Colonic mucosa (tissue), 4 donors: ENCODE data around the gene ST3GAL2. TPM values are rescaled to one million over a fixed set of nuclear protein-coding genes. Genes with fewer than 3 reads are reported as not detected.
A peak's percentile ranks its signal among the peaks of the same experiment; 100 is the strongest.

Source experiments
- DNase-seq: peaks from one replicate; pipeline ENCODE4 v3.0.0-alpha.2; 2020
- H3K27ac ChIP-seq: fragments of 200-600 bp; one replicate; pipeline ENCODE4 v1.8.0; 2021
- H3K27me3 ChIP-seq: fragments of 200-600 bp; one replicate; pipeline ENCODE4 v1.8.0; 2021
- H3K36me3 ChIP-seq: fragments of 200-600 bp; one replicate; pipeline ENCODE4 v1.8.0; 2021
- H3K4me1 ChIP-seq: fragments of 200-600 bp; one replicate; pipeline ENCODE4 v1.8.0; 2021; ENCODE audit warnings: mild to moderate bottlenecking
- H3K4me3 ChIP-seq: fragments of 200-600 bp; one replicate; pipeline ENCODE4 v1.8.0; 2021
- H3K9ac ChIP-seq, 2 donors: one replicate each; pipeline ENCODE4 v1.7.0; 2013; ENCODE audit warnings: control low read depth in 2 of 2, low read depth in 2 of 2, low read length in 2 of 2
- H3K9me3 ChIP-seq: fragments of 200-600 bp; one replicate; pipeline ENCODE4 v1.8.0; 2021
- CTCF ChIP-seq: fragments of 200-600 bp; IDR thresholded peaks from one replicate; pipeline ENCODE4 v1.8.0; 2022; ENCODE audit warnings: antibody characterized with exemption, mild to moderate bottlenecking
- intact Hi-C: fragments of 100-400 bp; cut with DNase I; formaldehyde crosslinking; loops from one replicate; pipeline ENCODE4 v1.14.1; 2022
- total RNA-seq, 2 donors: library from RNA; stranded (reverse); fragmentation: NEBNext Ultra II Directional in 1 of 2; extraction: Animal tissue kit (Norgen Biotek cat#: 25700) in 1 of 2; gene quantifications; one replicate each; pipeline ENCODE4 v1.2.1, GENCODE V29; 2021
- donor health status: healthy.
- donor health status: DM: no; HTN: no; CAD: no.
- donor health status: DM: no; HTN: no; CAD: no.

The ST3GAL2 gene
- total RNA-seq, 2 donors from 2014 or later, result 6.9 to 8.1 TPM

- no peak overlapping the region for H3K9ac ChIP-seq
- no peaks in the 10 kb centered on the region for H3K9me3 ChIP-seq
- DNase-seq, result no peak
- H3K27ac ChIP-seq, result no peak overlapping the region
- TF ChIP-seq CTCF, result no peak
- H3K36me3 ChIP-seq, result no peaks in the 10 kb centered on the region
- no peaks in the 10 kb centered on the region for H3K27me3 ChIP-seq
- peaks cover 3% of the 10 kb centered on the region for H3K4me1 ChIP-seq
- H3K4me3 ChIP-seq, result no peak overlapping the region
- intact Hi-C loops, result loop anchor here (5.0 kb wide), 1 partner anchor 68 kb away; no protein-coding TSS in a partner anchor
Observed at GRCh38 chr16:70399381-70399780, 39.5 kb downstream of the ST3GAL2 start.

GRCh38 chr16:70398177-70398743 is 40.6 kb downstream of the ST3GAL2 start:
- intact Hi-C loops, result loop anchor here (5.0 kb wide), 1 partner anchor 69 kb away; no protein-coding TSS in a partner anchor
- Histone ChIP-seq H3K4me3 (no peak overlapping the region), H3K27me3 (no peaks in the 10 kb centered on the region), H3K36me3 (no peaks in the 10 kb centered on the region), H3K9ac (no peak overlapping the region), H3K9me3 (no peaks in the 10 kb centered on the region), H3K4me1 (peaks cover 3% of the 10 kb centered on the region), H3K27ac (no peak overlapping the region)
- DNase-seq, result no peak
- no peak for TF ChIP-seq CTCF

GRCh38 chr16:70396246-70396904 is 42.5 kb downstream of the ST3GAL2 start:
- H3K9me3 ChIP-seq, result no peaks in the 10 kb centered on the region
- DNase-seq, result peak; percentile 34
- no peak overlapping the region for H3K27ac ChIP-seq
- peaks cover 3% of the 10 kb centered on the region for H3K4me1 ChIP-seq
- intact Hi-C loops, result loop anchor here (5.0 kb wide), 1 partner anchor 71 kb away; no protein-coding TSS in a partner anchor
- H3K36me3 ChIP-seq, result no peaks in the 10 kb centered on the region
- no peak overlapping the region for H3K4me3 ChIP-seq
- TF ChIP-seq CTCF, result no peak
- H3K27me3 ChIP-seq, result no peaks in the 10 kb centered on the region
- no peak overlapping the region for H3K9ac ChIP-seq

GRCh38 chr16:70395345-70395901 is 43.5 kb downstream of the ST3GAL2 start:
- intact Hi-C loops, result loop anchor here (5.0 kb wide), 1 partner anchor 72 kb away; no protein-coding TSS in a partner anchor
- peak; percentile 90 for DNase-seq
- peak overlapping the region in 1 of 2 donors; percentile 51 for H3K9ac ChIP-seq
- H3K4me1 ChIP-seq, result peaks cover 3% of the 10 kb centered on the region
- H3K4me3 ChIP-seq, result no peak overlapping the region
- peak; percentile 76 for TF ChIP-seq CTCF
- H3K27ac ChIP-seq, result no peak overlapping the region
- no peaks in the 10 kb centered on the region for H3K9me3 ChIP-seq
- no peaks in the 10 kb centered on the region for H3K36me3 ChIP-seq
- no peaks in the 10 kb centered on the region for H3K27me3 ChIP-seq

GRCh38 chr16:70394853-70395252 is 44.0 kb downstream of the ST3GAL2 start:
- intact Hi-C loops, result loop anchor here (5.0 kb wide), 1 partner anchor 72 kb away; no protein-coding TSS in a partner anchor

More at GRCh38 chr16:70394853-70395252, 44.0 kb downstream of the ST3GAL2 start:
- no peaks in the 10 kb centered on the region for H3K9me3 ChIP-seq
- peak overlapping the region in 1 of 2 donors; percentile 51 for H3K9ac ChIP-seq
- no peak overlapping the region for H3K4me3 ChIP-seq
- H3K27ac ChIP-seq, result no peak overlapping the region
- no peak for TF ChIP-seq CTCF
- H3K27me3 ChIP-seq, result no peaks in the 10 kb centered on the region
- no peak for DNase-seq
- H3K36me3 ChIP-seq, result no peaks in the 10 kb centered on the region
- H3K4me1 ChIP-seq, result peaks cover 3% of the 10 kb centered on the region
